ENCODE results near the gene PARD6A.

GRCh38 chr16:67651039-67651438 is 9.7 kb upstream of the PARD6A start:
- no peak for TF ChIP-seq CTCF (conservative IDR thresholded peaks at IDR 0.05)
- no peak for TF ChIP-seq EZH2 (IDR thresholded peaks at IDR 0.05; ENCODE audit: low read depth)
